GM18498 (cell line): ENCODE data around the gene HPCAL1.

Experiments used
- ATAC-seq: cut with Tn5 transposase; IDR thresholded peaks from one replicate; pipeline ENCODE4 v1.9.1; 2021; ENCODE audit warnings: mild to moderate bottlenecking, moderate library complexity; ENCODE audit not compliant: unreplicated experiment

The HPCAL1 gene

GRCh38 chr2:10300997-10301940 lies 1.4 kb upstream of the HPCAL1 start:
- no peak for ATAC-seq

DNA sequence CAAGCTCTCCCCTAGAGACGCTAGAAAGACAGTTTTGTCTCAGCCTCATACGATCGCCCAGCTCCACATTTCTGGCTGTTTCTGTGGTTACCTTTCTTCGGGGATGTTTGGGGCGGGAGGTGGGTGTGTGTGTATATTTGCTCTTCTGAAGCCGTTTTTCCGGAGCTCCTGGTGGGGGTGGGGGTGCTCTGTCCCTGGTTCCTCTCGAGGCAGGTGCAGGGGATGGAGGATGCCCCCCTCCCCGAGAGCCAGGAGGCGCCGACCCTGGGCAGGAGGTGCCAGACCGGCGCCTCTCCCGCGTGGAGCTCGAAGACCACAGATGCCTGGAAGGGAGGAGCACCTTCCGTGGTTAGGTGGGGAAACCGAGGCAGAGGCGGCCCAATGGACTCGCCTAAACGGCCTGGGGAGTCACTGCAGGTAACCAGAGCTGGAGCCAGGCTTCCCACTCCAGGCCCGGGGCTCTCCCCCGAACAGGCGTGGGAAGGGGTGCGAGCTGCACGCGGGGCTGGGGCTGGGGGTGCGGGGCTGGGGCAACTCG lies 694 bp upstream of the HPCAL1 start:
- no peak for ATAC-seq

- peak; percentile 13 for ATAC-seq
Measured at GRCh38 chr2:10303181-10303693, 533 bp downstream of the HPCAL1 start.

GRCh38 chr2:10303694-10304378 lies 1.1 kb downstream of the HPCAL1 start:
- ATAC-seq: no peak

DNA sequence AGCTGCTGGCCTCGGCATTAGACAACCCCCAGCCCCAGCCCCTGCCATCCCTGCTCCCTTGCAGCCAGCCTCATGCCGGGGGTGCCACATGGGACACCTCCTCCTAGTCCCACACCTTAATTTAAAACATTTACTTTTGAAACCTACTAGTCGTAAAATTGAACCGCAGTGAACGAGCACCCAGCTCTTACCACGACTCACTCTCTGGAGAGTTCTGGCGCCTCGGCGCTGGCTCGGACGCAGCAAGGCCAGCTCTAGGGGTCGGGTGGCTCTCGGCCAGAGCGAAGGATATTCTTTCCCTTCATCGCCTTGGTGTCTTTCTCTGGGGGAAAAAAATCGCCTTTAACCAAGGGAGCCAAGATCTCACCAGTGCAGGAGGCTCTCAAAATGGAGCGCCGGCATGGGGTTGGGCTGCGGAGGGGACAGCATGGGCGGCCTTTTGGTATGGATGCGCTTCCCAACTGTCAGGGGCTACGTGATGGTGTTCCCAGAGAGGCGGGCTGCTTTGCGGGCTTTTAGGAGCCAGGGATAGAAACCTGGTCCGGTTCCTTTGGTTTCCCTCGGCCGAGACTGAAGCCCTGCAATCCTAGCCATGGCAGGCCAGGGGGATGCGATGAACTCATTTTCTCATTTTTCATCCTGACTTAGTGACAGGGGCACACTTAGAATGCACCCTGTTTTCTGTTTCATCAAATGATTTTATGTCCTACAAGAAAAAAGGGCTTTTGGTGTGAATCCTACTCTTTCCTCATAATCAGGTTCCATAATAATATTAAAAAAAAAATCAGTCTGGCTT lies 2.0 kb downstream of the HPCAL1 start:
- no peak for ATAC-seq

GRCh38 chr2:10305254-10305635 lies 2.5 kb downstream of the HPCAL1 start:
- no peak for ATAC-seq

DNA sequence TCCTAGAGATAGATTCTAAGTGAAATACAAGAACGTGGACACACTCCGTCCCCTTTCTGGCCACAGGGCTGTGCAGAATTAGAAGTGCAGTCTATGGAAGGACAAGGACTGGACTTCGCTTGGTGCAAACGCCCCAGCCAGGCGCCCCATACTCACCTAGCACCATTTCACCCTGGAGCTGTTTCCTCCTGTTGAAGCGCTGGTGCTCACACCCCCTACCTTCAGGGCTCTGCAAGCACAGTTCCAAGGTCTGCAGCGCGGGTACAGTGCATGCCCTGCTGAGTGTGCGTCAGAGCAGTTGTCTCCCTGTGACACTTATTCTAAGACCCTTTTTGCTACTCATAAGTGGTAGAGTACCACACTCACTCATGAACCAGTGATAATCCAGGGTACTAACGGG lies 3.0 kb downstream of the HPCAL1 start:
- no peak for ATAC-seq

DNA sequence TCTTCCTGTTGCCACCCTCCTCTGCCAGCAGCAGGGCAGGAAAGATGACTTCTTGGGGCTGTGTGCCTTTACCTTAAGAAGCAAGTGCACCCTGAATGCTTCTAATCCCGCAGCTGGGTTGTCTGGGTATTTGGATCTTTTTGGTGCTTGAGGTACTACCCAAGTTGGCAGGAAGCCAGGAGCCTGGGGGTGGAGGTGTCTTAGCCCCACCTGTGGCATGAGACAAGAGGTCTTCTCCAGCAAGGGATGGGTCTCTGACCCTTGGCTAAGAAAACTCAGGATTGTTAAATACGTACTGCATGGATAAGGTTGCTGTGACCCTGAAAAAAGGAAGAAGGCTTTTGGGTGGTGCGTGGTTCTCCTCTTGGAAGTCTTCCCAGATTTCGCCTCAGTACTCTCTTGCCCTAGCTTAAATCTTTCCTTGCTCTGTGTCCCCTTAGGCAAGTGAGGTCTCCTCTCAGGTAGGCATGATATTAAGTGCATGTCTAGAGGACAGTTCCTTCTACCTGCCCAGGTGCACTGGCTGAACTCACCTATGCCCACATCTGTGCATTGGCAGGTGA lies 4.3 kb downstream of the HPCAL1 start:
- ATAC-seq: no peak

GRCh38 chr2:10307561-10308156 lies 5.0 kb downstream of the HPCAL1 start:
- ATAC-seq: no peak

GRCh38 chr2:10308866-10309265 lies 6.2 kb downstream of the HPCAL1 start:
- ATAC-seq: no peak

- no peak for ATAC-seq
Measured at GRCh38 chr2:10309286-10309685, 6.6 kb downstream of the HPCAL1 start.

- no peak for ATAC-seq
Measured at GRCh38 chr2:10310309-10310888, 7.7 kb downstream of the HPCAL1 start.

DNA sequence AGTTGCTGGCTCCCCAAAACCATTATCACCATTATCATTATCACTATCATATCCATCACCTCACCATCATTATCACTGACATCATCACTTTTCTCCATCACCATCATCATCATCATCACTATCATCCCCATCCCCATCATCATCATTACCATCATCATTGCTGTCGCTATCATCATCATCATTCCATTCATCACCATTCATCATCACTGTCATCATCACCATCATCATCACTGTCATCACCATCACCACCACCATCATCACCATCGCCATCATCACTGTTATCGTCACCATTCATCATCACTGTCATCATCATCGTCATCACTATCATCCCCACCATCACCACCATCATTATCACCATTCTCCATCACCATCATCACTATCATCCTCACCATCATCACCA lies 9.0 kb downstream of the HPCAL1 start:
- no peak for ATAC-seq

DNA sequence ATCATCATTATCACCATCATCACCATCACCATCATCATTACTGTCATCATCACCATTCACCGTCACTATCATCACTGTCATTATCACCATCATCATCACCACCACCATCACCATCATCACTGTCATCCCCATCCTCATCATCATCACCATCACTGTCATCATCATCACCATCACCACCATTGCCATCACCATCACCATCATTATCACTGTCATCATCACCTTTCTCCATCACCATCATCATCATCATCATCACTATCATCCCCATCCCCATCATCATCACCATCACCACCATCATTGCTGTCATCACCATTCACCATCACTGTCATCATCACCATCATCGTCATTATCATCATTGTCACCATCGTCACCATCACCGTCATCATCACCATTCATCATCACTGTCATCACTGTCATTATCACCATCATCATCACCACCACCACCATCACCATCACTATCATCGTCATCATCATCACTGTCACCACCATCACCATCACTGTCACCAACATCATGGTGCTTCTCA lies 9.8 kb downstream of the HPCAL1 start:
- no peak for ATAC-seq

GRCh38 chr2:10316336-10316735 lies 13.6 kb downstream of the HPCAL1 start:
- ATAC-seq: no peak

GRCh38 chr2:10316860-10317259 lies 14.2 kb downstream of the HPCAL1 start:
- no peak for ATAC-seq

- ATAC-seq: no peak
Measured at GRCh38 chr2:10317646-10318045, 14.9 kb downstream of the HPCAL1 start.

DNA sequence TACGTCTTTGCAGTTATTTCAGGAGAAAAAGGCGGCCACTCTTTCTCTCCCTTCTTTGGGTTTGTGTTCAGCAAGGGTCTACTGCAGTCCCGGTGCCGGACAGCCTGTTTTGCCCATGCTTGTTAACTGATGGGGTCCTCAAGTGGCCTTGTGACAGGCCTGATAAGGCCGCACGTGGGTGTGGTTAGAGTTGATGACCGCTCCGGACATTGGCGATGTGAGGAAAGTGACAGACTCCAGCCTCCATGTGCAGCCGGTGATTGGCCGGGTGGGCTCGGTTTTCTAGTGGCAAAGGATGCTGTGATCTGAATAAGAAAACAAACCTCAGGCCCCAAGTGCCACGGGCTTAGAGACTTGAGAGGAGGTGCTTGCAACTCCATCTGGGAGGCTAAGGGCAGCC lies 15.6 kb downstream of the HPCAL1 start:
- no peak for ATAC-seq

GRCh38 chr2:10319892-10320574 lies 17.3 kb downstream of the HPCAL1 start:
- ATAC-seq: no peak
